ENCODE data around the gene SH3RF3. TPM values are rescaled to one million over a fixed set of nuclear protein-coding genes. Genes with fewer than 3 reads are reported as not detected.

The SH3RF3 gene
- total and polyA plus RNA-seq, 10 of the 15 experiments (the other 5 are each of a cell fraction or from before 2014, with no cell fraction given) = 0.08 to 8.8 (median 2.3) TPM

- TF ChIP-seq YY1 (IDR thresholded peaks at IDR 0.05; ENCODE audit: low read depth, low read length) (no peak), SUPT20H (IDR thresholded peaks at IDR 0.05; ENCODE audit: borderline replicate concordance, control insufficient read depth, low read depth, low read length) (no peak), TAF1 (IDR thresholded peaks at IDR 0.05; ENCODE audit: borderline replicate concordance, low read depth, low read length) (no peak), TCF7 (IDR thresholded peaks at IDR 0.05; ENCODE audit: borderline replicate concordance) (no peak), E2F4 (IDR thresholded peaks at IDR 0.05; ENCODE audit: low read depth, low read length) (no peak), CHD2 (IDR thresholded peaks at IDR 0.05; ENCODE audit: borderline replicate concordance, low read depth, low read length) (no peak), DPF2 (IDR thresholded peaks at IDR 0.05) (no peak), ZNF622 (IDR thresholded peaks at IDR 0.05) (no peak)
- no TSS peak for BruUV-seq (replicated peaks)
- POLR2A ChIA-PET = no interaction called here
- intact Hi-C loops (cut with micrococcal nuclease; ENCODE audit: unreplicated experiment) = no loop called here
- WGBS (ENCODE audit: insufficient coverage, insufficient replicate concordance, low lambda C conversion rate, missing lambda C conversion rate) = 59% methylated on average over 22 of the region's 22 CpGs
- no peak overlapping the region for H3K4me2 ChIP-seq (ENCODE audit: control insufficient read depth, insufficient read depth)
- H3K4me3 ChIP-seq = no peak overlapping the region
- no peaks in the 10 kb centered on the region; the same call in 1 of the 2 replicates for H4K20me1 ChIP-seq (ENCODE audit: control insufficient read depth, insufficient read depth)
- RAD21 ChIA-PET (ENCODE audit: unreplicated experiment) = no interaction called here
- no peaks in the 10 kb centered on the region for H3K9me3 ChIP-seq (replicated peaks; ENCODE audit: control insufficient read depth, insufficient read depth, low read length)
- H3K4me1 ChIP-seq (ENCODE audit: control insufficient read depth, insufficient read depth, low read length) = no peaks in the 10 kb centered on the region
- CTCF ChIA-PET = no interaction called here
- no peaks in the 10 kb centered on the region for H3K79me2 ChIP-seq (ENCODE audit: control insufficient read depth, insufficient read depth, low read length)
- in situ Hi-C loops (cut with MboI) = no loop called here
- no peak overlapping the region for H3K9ac ChIP-seq (ENCODE audit: control insufficient read depth, insufficient read depth, low read length)
- H3K27ac ChIP-seq (ENCODE audit: control insufficient read depth, insufficient read depth) = no peak overlapping the region
- DNase-seq (ENCODE audit: low read depth, low spot score) = no peak
- H2AFZ ChIP-seq (ENCODE audit: control insufficient read depth, low read depth, low read length) = no peak overlapping the region
- no peaks in the 10 kb centered on the region for H3K27me3 ChIP-seq (replicated peaks in 1 of 2; ENCODE audit: control insufficient read depth in 2 of 2, insufficient read depth in 2 of 2, low read length in 1 of 2)
- FAIRE-seq = no peak
- SMC1A ChIA-PET (ENCODE audit: uncharacterized antibody, unreplicated experiment) = interaction anchor here (0.9 kb wide), 1 partner anchor 278 kb away, joined by 3 read pairs; no protein-coding TSS in a partner anchor
- ATAC-seq = no peak
- no peaks in the 10 kb centered on the region for H3K36me3 ChIP-seq (ENCODE audit: control insufficient read depth in 2 of 2, insufficient read depth in 2 of 2, low read length in 1 of 2)
Observed at GRCh38 chr2:109410039-109410815, 281.2 kb downstream of the SH3RF3 start.

All from GM12878 (cell line).